Neuronal stem cell (in vitro differentiated cells): ENCODE results near the gene FASTKD1.
"Not testable (repeated sequence)": the region's sequence is repeated elsewhere in the genome, so short reads cannot be mapped to it uniquely, and the experiment has no call there.

Experiments used
- DNase-seq: peaks from one replicate; pipeline ENCODE4 v3.0.0-alpha.2; 2013; ENCODE audit warnings: low spot score
- H2AFZ ChIP-seq: one replicate; pipeline ENCODE4 v1.6.1; 2013; ENCODE audit warnings: mild to moderate bottlenecking, low read length, inconsistent platforms
- H2AK5ac ChIP-seq: 2 replicates; pipeline ENCODE4 v1.6.1; 2013; ENCODE audit warnings: low read depth, mild to moderate bottlenecking, inconsistent platforms, low read length, moderate library complexity, mixed read lengths
- H2BK120ac ChIP-seq: 2 replicates; pipeline ENCODE4 v1.6.1; 2013; ENCODE audit warnings: low read depth, mild to moderate bottlenecking, inconsistent platforms, low read length, moderate library complexity, mixed read lengths
- H2BK12ac ChIP-seq: one replicate; pipeline ENCODE4 v1.6.1; 2013; ENCODE audit warnings: low read length, inconsistent platforms
- H2BK15ac ChIP-seq: 2 replicates; pipeline ENCODE4 v1.6.1; 2013; ENCODE audit warnings: mild to moderate bottlenecking, low read length, inconsistent platforms, mixed read lengths
- H2BK5ac ChIP-seq: one replicate; pipeline ENCODE4 v1.6.1; 2013; ENCODE audit warnings: inconsistent platforms, mild to moderate bottlenecking, low read length, moderate library complexity
- H3K14ac ChIP-seq: one replicate; pipeline ENCODE4 v1.6.1; 2013; ENCODE audit warnings: low read length, inconsistent platforms
- H3K18ac ChIP-seq: 2 replicates; pipeline ENCODE4 v1.6.1; 2013; ENCODE audit warnings: low read length, inconsistent platforms
- H3K23ac ChIP-seq: 2 replicates; pipeline ENCODE4 v1.6.1; 2013; ENCODE audit warnings: low read depth, mild to moderate bottlenecking, mixed read lengths, low read length, inconsistent platforms; ENCODE audit not compliant: poor library complexity
- H3K27ac ChIP-seq: replicated peaks from 3 replicates; pipeline ENCODE4 v1.5.1; 2013; ENCODE audit warnings: low read length, inconsistent platforms
- H3K27me3 ChIP-seq, 3 experiments: 2 replicates each; pipeline ENCODE4 v1.6.1; 2013; ENCODE audit warnings: low read length in 3 of 3, mild to moderate bottlenecking in 2 of 3, inconsistent platforms in 1 of 3, low read depth in 1 of 3, mixed read lengths in 1 of 3, moderate library complexity in 1 of 3; ENCODE audit not compliant: control insufficient read depth in 3 of 3, insufficient read depth in 3 of 3
- H3K36me3 ChIP-seq, 2 donors: replicated peaks in 1 of 2; 2 replicates each; pipeline ENCODE4 v1.6.1; 2013; ENCODE audit warnings: low read length in 2 of 2; ENCODE audit not compliant: control insufficient read depth in 2 of 2, insufficient read depth in 2 of 2
- H3K4ac ChIP-seq: 2 replicates; pipeline ENCODE4 v1.6.1; 2013; ENCODE audit warnings: inconsistent platforms, mild to moderate bottlenecking, low read length, moderate library complexity
- H3K4me1 ChIP-seq, 2 donors: 1 replicate in 1 of 2; 2 replicates in 1 of 2; pipeline ENCODE4 v1.6.1; 2013; ENCODE audit warnings: low read length in 2 of 2, low read depth in 1 of 2; ENCODE audit not compliant: control insufficient read depth in 2 of 2, insufficient read depth in 1 of 2
- H3K4me2 ChIP-seq: one replicate; pipeline ENCODE4 v1.6.1; 2013; ENCODE audit warnings: mild to moderate bottlenecking, low read length, inconsistent platforms; ENCODE audit not compliant: insufficient read depth, poor library complexity, severe bottlenecking
- H3K4me3 ChIP-seq, 2 donors: 2 replicates each; pipeline ENCODE4 v1.5.1; 2013; ENCODE audit warnings: low read length in 2 of 2, mild to moderate bottlenecking in 2 of 2, inconsistent platforms in 1 of 2, moderate library complexity in 1 of 2
- H3K79me1 ChIP-seq: one replicate; pipeline ENCODE4 v1.6.1; 2013; ENCODE audit warnings: low read depth, mild to moderate bottlenecking, inconsistent platforms, low read length, moderate library complexity
- H3K9ac ChIP-seq: one replicate; pipeline ENCODE4 v1.6.1; 2013; ENCODE audit warnings: mild to moderate bottlenecking, low read depth, low read length, inconsistent platforms; ENCODE audit not compliant: poor library complexity
- H3K9me3 ChIP-seq, 2 donors: replicated peaks in 1 of 2; 2 replicates each; pipeline versions ENCODE3 to v1.6.1; 2013; ENCODE audit warnings: low read length in 2 of 2, mild to moderate bottlenecking in 2 of 2, inconsistent platforms in 1 of 2, low read depth in 1 of 2, mixed read lengths in 1 of 2, moderate library complexity in 1 of 2; ENCODE audit not compliant: control insufficient read depth in 2 of 2, insufficient read depth in 1 of 2
- H4K8ac ChIP-seq: one replicate; pipeline ENCODE4 v1.6.1; 2013; ENCODE audit warnings: low read depth, mild to moderate bottlenecking, inconsistent platforms, low read length, moderate library complexity
- H4K91ac ChIP-seq: one replicate; pipeline ENCODE4 v1.6.1; 2013; ENCODE audit warnings: low read length, low read depth, mild to moderate bottlenecking, inconsistent platforms; ENCODE audit not compliant: poor library complexity
- WGBS, 2 donors: extraction: QIAGEN DNeasy Blood & Tissue Kit; methylation state at CpG; one replicate each; pipeline ENCODE4 v1.1.7; 2013; ENCODE audit warnings: missing lambda C conversion rate in 2 of 2, mixed read lengths in 1 of 2; ENCODE audit not compliant: insufficient read length in 2 of 2, insufficient replicate concordance in 1 of 2; ENCODE audit errors: extremely low coverage in 2 of 2; 5-methylcytosine and 5-hydroxymethylcytosine counted together

The FASTKD1 gene

DNA sequence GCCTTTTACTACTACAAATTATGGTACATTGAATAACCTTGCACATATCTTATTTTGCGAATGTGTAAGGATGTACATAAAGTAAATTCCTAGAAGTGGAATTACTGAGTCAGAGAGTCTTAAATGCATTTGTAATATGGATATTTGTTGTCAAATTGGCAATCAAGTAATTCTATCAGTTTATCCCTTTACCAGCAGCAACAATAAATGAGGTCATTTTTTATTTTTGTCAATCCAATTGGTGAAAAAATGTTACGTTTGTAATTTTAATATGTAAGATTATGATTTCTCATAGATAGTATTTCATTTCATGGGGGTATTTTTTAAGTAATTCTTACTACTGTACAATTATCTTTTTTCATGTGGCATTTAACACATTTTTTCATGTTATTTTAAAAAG lies 25.3 kb upstream of the FASTKD1 start:
- no peaks in the 10 kb centered on the region for H3K9me3 ChIP-seq
- no peak overlapping the region for H2BK12ac ChIP-seq
- H3K14ac ChIP-seq = no peak overlapping the region
- peaks cover 0 to 25% of the 10 kb centered on the region in 2 donors for H3K36me3 ChIP-seq
- no peak overlapping the region for H2AFZ ChIP-seq
- no peak overlapping the region for H3K27ac ChIP-seq
- no peak overlapping the region for H4K8ac ChIP-seq
- H3K23ac ChIP-seq = no peak overlapping the region
- no CpG with 5 or more reads among the region's 2 CpGs for WGBS, 2 donors
- no peak overlapping the region for H3K18ac ChIP-seq
- no peak for DNase-seq
- H3K27me3 ChIP-seq = no peaks in the 10 kb centered on the region
- H3K4me1 ChIP-seq = no peaks in the 10 kb centered on the region
- no peak overlapping the region for H3K9ac ChIP-seq
- H3K4ac ChIP-seq = no peak overlapping the region
- H2BK120ac ChIP-seq = no peak overlapping the region
- peaks cover 2% of the 10 kb centered on the region for H3K79me1 ChIP-seq
- H2BK15ac ChIP-seq = no peak overlapping the region
- no peak overlapping the region for H2AK5ac ChIP-seq
- no peak overlapping the region for H4K91ac ChIP-seq
- no peak overlapping the region for H2BK5ac ChIP-seq
- no peak overlapping the region for H3K4me2 ChIP-seq
- H3K4me3 ChIP-seq = no peak overlapping the region

DNA sequence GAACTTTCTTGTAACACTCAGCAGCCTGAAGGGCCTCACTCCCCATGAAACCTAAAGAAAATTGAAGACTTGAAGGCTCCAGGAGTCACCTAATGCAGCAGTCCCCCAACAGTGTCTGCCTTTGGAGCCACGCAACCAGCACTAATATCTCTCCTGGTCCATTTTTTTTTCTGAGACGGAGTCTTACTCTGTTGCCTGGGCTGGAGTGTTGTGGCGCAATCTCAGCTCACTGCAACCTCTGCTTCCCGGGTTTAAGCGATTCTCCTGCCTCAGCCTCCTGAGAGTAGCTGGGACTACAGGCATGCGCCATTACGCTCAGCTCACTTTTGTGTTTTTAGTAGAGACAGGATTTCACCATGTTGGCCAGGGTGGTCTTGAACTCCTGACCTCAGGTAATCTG lies 22.9 kb upstream of the FASTKD1 start:
- H2BK5ac ChIP-seq, H3K18ac ChIP-seq, H3K27ac ChIP-seq, H2BK120ac ChIP-seq, H2BK12ac ChIP-seq, H3K4ac ChIP-seq, H2AFZ ChIP-seq, H3K4me3 ChIP-seq, DNase-seq, H3K79me1 ChIP-seq, H4K8ac ChIP-seq, H3K4me1 ChIP-seq, H3K9me3 ChIP-seq, H4K91ac ChIP-seq, H3K4me2 ChIP-seq, H3K14ac ChIP-seq, H3K27me3 ChIP-seq, H2AK5ac ChIP-seq, H3K23ac ChIP-seq, H3K9ac ChIP-seq, H2BK15ac ChIP-seq: not testable (repeated sequence)
- H3K36me3 ChIP-seq = peaks cover 0 to 20% of the 10 kb centered on the region in 2 donors
- no CpG with 5 or more reads among the region's 7 CpGs for WGBS, 2 donors

DNA sequence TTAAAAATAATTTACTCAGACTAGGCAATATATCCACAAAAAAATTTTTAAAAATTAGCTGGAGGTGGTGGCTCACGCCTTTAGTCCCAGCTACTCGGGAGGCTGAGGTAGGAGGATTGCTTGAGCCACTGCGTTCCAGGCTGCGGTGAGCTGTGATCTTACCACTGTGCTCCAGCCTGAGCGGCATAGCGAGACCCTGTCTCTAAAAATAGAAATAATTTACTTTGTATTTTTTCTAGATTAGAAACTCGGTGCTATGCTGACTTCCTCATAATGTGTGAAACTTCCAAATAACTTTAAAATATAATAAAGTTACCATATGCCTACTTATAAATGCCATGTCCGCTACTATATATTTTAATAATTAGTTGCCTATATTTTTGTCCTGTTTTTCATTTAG lies 17.1 kb upstream of the FASTKD1 start:
- WGBS, 2 donors = no CpG with 5 or more reads among the region's 8 CpGs
- H3K23ac ChIP-seq = no peak overlapping the region
- peaks cover 0 to 36% of the 10 kb centered on the region in 2 donors for H3K36me3 ChIP-seq
- H3K9me3 ChIP-seq = peaks cover 0 to 16% of the 10 kb centered on the region in 2 donors
- no peaks in the 10 kb centered on the region for H3K27me3 ChIP-seq
- no peak overlapping the region for H3K4me2 ChIP-seq
- no peak for DNase-seq
- peaks cover 0 to 7% of the 10 kb centered on the region in 2 donors for H3K4me1 ChIP-seq
- H2BK5ac ChIP-seq = no peak overlapping the region
- H2AK5ac ChIP-seq = no peak overlapping the region
- no peak overlapping the region for H2BK120ac ChIP-seq
- H3K9ac ChIP-seq = no peak overlapping the region
- H3K14ac ChIP-seq = no peak overlapping the region
- no peak overlapping the region for H3K27ac ChIP-seq
- no peak overlapping the region for H4K8ac ChIP-seq
- no peak overlapping the region for H3K4ac ChIP-seq
- no peak overlapping the region for H2BK12ac ChIP-seq
- H2BK15ac ChIP-seq = no peak overlapping the region
- H4K91ac ChIP-seq = no peak overlapping the region
- H3K79me1 ChIP-seq = peaks cover 3% of the 10 kb centered on the region
- no peak overlapping the region for H3K4me3 ChIP-seq
- no peak overlapping the region for H3K18ac ChIP-seq
- no peak overlapping the region for H2AFZ ChIP-seq

DNA sequence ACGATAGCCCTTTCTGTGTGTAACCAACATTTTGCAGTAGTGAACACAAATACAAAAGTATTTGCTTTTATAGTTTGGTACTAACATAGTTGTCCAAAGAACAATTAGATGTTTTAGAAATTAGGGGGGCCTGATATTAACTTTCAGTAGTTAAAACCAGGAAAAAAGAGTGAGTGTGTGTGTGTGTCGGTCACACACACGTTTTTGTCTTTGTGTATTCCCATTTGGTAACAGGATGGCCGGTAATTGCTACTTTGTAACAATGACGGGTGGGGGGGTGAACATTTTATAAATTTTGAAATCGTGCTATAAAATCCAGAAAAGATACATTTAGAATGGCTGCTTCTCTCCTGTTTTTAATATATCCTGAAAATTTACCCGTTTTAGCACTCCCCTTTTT lies 12.0 kb upstream of the FASTKD1 start:
- no peak overlapping the region for H3K23ac ChIP-seq
- H2BK12ac ChIP-seq = no peak overlapping the region
- no peak for DNase-seq
- H3K27me3 ChIP-seq = no peaks in the 10 kb centered on the region
- H3K4me2 ChIP-seq = peak overlapping the region; percentile 57
- H3K36me3 ChIP-seq = peaks cover 0 to 20% of the 10 kb centered on the region in 2 donors
- H2AK5ac ChIP-seq = no peak overlapping the region
- no peak overlapping the region for H3K27ac ChIP-seq
- H3K79me1 ChIP-seq = peaks cover 2% of the 10 kb centered on the region
- no CpG with 5 or more reads among the region's 7 CpGs for WGBS, 2 donors
- H2AFZ ChIP-seq = no peak overlapping the region
- no peak overlapping the region for H2BK5ac ChIP-seq
- no peak overlapping the region for H2BK15ac ChIP-seq
- H2BK120ac ChIP-seq = no peak overlapping the region
- no peak overlapping the region for H3K4ac ChIP-seq
- H4K91ac ChIP-seq = no peak overlapping the region
- peak overlapping the region; percentile 75 to 95 for H3K4me3 ChIP-seq
- peaks cover 0 to 7% of the 10 kb centered on the region in 2 donors for H3K4me1 ChIP-seq
- peaks cover 2 to 30% of the 10 kb centered on the region in 2 donors for H3K9me3 ChIP-seq
- no peak overlapping the region for H3K9ac ChIP-seq
- H3K18ac ChIP-seq = no peak overlapping the region
- H4K8ac ChIP-seq = no peak overlapping the region
- H3K14ac ChIP-seq = no peak overlapping the region
